ENCODE results near the gene KCP. TPM values are rescaled to one million over a fixed set of nuclear protein-coding genes. Genes with fewer than 3 reads are reported as not detected.

Gene KCP
- total RNA-seq, 1 experiment from 2014 or later = 5.1 TPM

GRCh38 chr7:128928159-128928813 lies 17.8 kb upstream of the KCP start:
- in situ Hi-C loops (cut with HindIII; ENCODE audit: low pct_unique_long_range_greater_than_20kb, low sequenced_read_pairs) = no loop called here
- DNase-seq (ENCODE audit: low read depth) = no peak

- in situ Hi-C loops (cut with HindIII; ENCODE audit: low pct_unique_long_range_greater_than_20kb, low sequenced_read_pairs) = no loop called here
These were observed 14.4 kb upstream of the KCP start for GRCh38 chr7:128924707-128925588.

GRCh38 chr7:128923411-128923800 lies 12.9 kb upstream of the KCP start:
- no peak for DNase-seq (ENCODE audit: low read depth)
- in situ Hi-C loops (cut with HindIII; ENCODE audit: low pct_unique_long_range_greater_than_20kb, low sequenced_read_pairs) = no loop called here

More at GRCh38 chr7:128924707-128925588, 14.4 kb upstream of the KCP start:
- no peak for DNase-seq (ENCODE audit: low read depth)

- in situ Hi-C loops (cut with HindIII; ENCODE audit: low pct_unique_long_range_greater_than_20kb, low sequenced_read_pairs) = no loop called here
- no peak for DNase-seq (ENCODE audit: low read depth)
These were observed 12.2 kb upstream of the KCP start for GRCh38 chr7:128922496-128923410.

GRCh38 chr7:128921866-128922440 lies 11.4 kb upstream of the KCP start:
- in situ Hi-C loops (cut with HindIII; ENCODE audit: low pct_unique_long_range_greater_than_20kb, low sequenced_read_pairs) = no loop called here
- no peak for DNase-seq (ENCODE audit: low read depth)

GRCh38 chr7:128920913-128921582 lies 10.5 kb upstream of the KCP start:
- peak; percentile 72 for DNase-seq (ENCODE audit: low read depth)
- in situ Hi-C loops (cut with HindIII; ENCODE audit: low pct_unique_long_range_greater_than_20kb, low sequenced_read_pairs) = no loop called here

GRCh38 chr7:128919881-128920799 lies 9.6 kb upstream of the KCP start:
- peak; percentile 47 for DNase-seq (ENCODE audit: low read depth)
- in situ Hi-C loops (cut with HindIII; ENCODE audit: low pct_unique_long_range_greater_than_20kb, low sequenced_read_pairs) = no loop called here

- DNase-seq (ENCODE audit: low read depth) = no peak
- in situ Hi-C loops (cut with HindIII; ENCODE audit: low pct_unique_long_range_greater_than_20kb, low sequenced_read_pairs) = no loop called here
These were observed 8.7 kb upstream of the KCP start for GRCh38 chr7:128919241-128919640.

GRCh38 chr7:128918016-128918665 lies 7.6 kb upstream of the KCP start:
- DNase-seq (ENCODE audit: low read depth) = no peak
- in situ Hi-C loops (cut with HindIII; ENCODE audit: low pct_unique_long_range_greater_than_20kb, low sequenced_read_pairs) = no loop called here

GRCh38 chr7:128917122-128917521 lies 6.6 kb upstream of the KCP start:
- in situ Hi-C loops (cut with HindIII; ENCODE audit: low pct_unique_long_range_greater_than_20kb, low sequenced_read_pairs) = no loop called here

GRCh38 chr7:128916643-128916915 lies 6.1 kb upstream of the KCP start:
- in situ Hi-C loops (cut with HindIII; ENCODE audit: low pct_unique_long_range_greater_than_20kb, low sequenced_read_pairs) = no loop called here

More at GRCh38 chr7:128917122-128917521, 6.6 kb upstream of the KCP start:
- no peak for DNase-seq (ENCODE audit: low read depth)

GRCh38 chr7:128915841-128916642 lies 5.5 kb upstream of the KCP start:
- in situ Hi-C loops (cut with HindIII; ENCODE audit: low pct_unique_long_range_greater_than_20kb, low sequenced_read_pairs) = no loop called here
- DNase-seq (ENCODE audit: low read depth) = no peak

More at GRCh38 chr7:128916643-128916915, 6.1 kb upstream of the KCP start:
- no peak for DNase-seq (ENCODE audit: low read depth)

- in situ Hi-C loops (cut with HindIII; ENCODE audit: low pct_unique_long_range_greater_than_20kb, low sequenced_read_pairs) = no loop called here
- DNase-seq (ENCODE audit: low read depth) = no peak
These were observed 4.8 kb upstream of the KCP start for GRCh38 chr7:128915271-128915819.

GRCh38 chr7:128914566-128915151 lies 4.2 kb upstream of the KCP start:
- DNase-seq (ENCODE audit: low read depth) = no peak
- in situ Hi-C loops (cut with HindIII; ENCODE audit: low pct_unique_long_range_greater_than_20kb, low sequenced_read_pairs) = no loop called here

GRCh38 chr7:128913870-128914565 lies 3.5 kb upstream of the KCP start:
- DNase-seq (ENCODE audit: low read depth) = no peak
- in situ Hi-C loops (cut with HindIII; ENCODE audit: low pct_unique_long_range_greater_than_20kb, low sequenced_read_pairs) = no loop called here
